Smooth muscle cell of the pulmonary artery (primary cell): Measurements from ENCODE around the gene PRKD3. TPM values are rescaled to one million over a fixed set of nuclear protein-coding genes. Genes with fewer than 3 reads are reported as not detected.

Experiments used
- total RNA-seq: library from RNA; depleted of rRNA; stranded (reverse); fragments of >200 nt; gene quantifications from 2 replicates; pipeline ENCODE4 v1.2.3, GENCODE V29; 2014

The PRKD3 gene
- total RNA-seq: 45.5 and 71.9 TPM in 2 replicates

DNA sequence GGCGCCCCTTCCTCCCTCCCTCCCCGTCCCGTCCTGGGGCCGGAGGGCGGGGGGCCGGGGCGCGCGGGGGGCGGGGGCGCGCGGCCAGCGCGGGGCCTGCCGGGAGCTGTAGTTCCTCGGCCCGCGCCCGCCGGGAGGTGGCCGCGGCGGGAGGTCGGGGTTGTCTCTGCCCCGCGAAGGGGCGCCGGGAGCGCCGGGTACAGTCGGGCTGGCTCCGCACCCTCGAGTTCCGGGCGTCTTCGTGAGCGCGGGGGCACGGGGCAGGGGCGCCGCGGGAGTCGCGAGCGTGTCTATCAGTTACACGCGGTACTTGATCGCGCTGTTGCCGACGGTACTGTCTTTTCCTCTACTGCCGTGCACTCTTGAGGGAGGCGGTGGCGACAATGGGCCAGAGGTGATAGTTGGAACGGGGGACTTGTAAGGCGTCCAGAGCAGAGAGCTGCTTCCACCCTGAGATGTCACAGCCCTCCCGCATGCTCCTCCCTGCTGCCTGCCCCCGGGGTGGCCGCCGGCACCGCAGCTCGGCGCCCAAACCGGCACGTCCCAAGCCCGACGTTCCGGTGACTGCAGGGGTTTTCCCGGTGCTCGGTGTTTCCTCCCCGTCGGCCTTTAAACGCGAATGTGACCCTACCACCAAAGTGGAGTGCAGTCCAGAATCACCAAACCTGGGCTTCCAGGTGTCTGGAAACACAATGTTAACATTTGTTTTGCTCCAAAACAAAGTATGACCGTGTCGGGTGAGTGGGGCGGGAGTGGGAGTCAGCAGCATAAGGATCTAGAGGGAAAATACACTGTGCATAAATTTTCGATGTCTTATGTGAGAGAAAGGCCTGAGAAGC is at the start of gene PRKD3:
Gene PRKD3 (minus strand): TSS at position 48 of the 839 bp plus-strand sequence. CDS start 8,309 bp downstream, outside the sequence.

DNA sequence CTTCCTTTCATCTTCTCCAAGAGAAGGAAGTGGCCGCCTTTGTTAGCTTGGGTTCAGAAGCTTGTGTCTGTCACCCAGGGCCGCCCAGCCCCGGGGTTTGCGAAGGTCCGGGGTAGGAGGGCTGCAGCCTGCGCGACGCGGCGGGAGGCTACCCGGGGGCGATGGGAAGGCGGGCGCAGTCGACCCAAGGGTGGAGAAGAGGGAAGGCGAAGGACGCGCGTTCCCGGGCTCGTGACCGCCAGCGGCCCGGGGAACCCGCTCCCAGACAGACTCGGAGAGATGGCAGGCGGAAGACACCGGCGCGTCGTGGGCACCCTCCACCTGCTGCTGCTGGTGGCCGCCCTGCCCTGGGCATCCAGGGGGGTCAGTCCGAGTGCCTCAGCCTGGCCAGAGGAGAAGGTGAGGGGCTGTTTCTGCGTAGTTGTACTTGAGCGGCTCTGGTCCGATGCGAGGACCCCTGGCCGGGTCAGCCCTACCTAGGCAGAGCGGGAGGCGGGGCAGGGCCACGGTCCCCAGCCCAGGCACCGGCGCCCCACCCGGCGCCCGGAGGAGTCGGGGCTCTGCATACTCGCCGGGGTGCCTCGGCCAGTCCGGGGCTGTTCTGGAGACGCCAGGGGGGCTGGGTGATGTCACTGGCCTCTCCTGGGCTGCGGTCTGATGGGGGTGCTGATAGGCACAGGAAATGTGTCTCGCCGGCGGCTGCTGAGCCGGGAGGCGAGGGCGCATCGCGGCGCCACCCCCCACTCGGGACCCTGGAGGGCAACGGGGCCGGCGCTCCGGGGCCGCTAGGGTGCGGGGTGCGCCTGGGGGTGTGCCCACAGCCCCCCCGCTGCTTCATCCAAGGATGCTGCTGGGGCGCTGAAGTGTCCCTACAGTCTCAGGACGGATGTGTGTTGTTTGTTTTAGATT is 20.1 kb upstream of the PRKD3 start, which contains the start of gene QPCT:
Gene QPCT (plus strand): TSS at position 178 of the 909 bp plus-strand sequence. CDS start 102 bp downstream, at position 280.

Other genes with a start within 250 kb of the PRKD3 start
- 20.2 and 23.3 TPM in 2 replicates for gene HEATR5B, start 240.5 kb downstream of the PRKD3 start, total RNA-seq
- gene GPATCH11, start 240.3 kb downstream of the PRKD3 start, total RNA-seq: 5.0 and 6.3 TPM in 2 replicates
- gene EIF2AK2, start 167.9 kb downstream of the PRKD3 start, total RNA-seq: 37.3 and 50.3 TPM in 2 replicates
- not detected in 2 replicates for gene SULT6B1, start 136.2 kb downstream of the PRKD3 start, total RNA-seq
- 16.7 and 18.2 TPM in 2 replicates for gene CEBPZOS, start 128.3 kb downstream of the PRKD3 start, total RNA-seq
- 35.7 and 41.1 TPM in 2 replicates for gene CEBPZ, start 93.2 kb downstream of the PRKD3 start, total RNA-seq
- 15.5 and 15.9 TPM in 2 replicates for gene NDUFAF7, start 93.2 kb downstream of the PRKD3 start, total RNA-seq
- 8.8 and 11.1 TPM in 2 replicates for gene QPCT, start 19.8 kb upstream of the PRKD3 start, total RNA-seq